Measurements from ENCODE around the gene DNAJA4. TPM values are rescaled to one million over a fixed set of nuclear protein-coding genes. Genes with fewer than 3 reads are reported as not detected.

Gene DNAJA4
- polyA plus RNA-seq, 2 of the 4 experiments (the other 2 are of a cell fraction) = 0.05 to 0.13 TPM

DNA sequence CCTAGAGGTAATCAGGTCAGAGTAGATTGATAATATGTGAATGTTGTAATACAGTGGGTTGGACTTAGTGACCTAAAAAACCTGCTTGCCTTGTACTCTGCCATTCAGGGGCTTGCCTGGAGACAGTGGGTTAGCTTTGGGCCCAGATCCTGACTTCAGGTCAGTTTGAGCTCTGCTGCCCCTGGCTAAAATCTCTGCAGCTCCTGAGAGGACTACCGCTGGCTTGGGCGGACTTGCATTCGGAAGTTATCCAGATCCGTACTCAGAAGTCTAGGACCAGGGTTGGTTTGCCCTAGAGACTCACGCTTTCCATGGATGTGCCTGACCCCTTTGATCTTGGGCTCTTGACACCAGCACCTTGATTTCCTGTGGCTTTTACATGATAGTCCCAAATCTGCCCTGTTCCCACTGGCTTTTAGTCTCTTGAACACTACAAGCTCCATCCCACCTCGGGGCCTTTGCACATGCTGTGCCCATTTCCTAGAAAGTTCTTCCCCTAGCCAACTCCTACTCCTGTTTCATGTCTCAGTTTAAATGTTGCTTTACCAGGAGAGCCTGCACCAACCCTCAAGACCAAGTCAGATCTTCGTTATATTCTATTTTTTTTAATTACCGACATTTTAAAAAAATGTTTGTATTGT lies 35.9 kb upstream of the DNAJA4 start:
- ATAC-seq (no peak; a peak in 1 of 6 replicates), FAIRE-seq (no peak), DNase-seq (ENCODE audit: low read depth in 1 of 2, low spot score in 1 of 2) (no peak)
- 75% methylated on average over 8 of the region's 8 CpGs for WGBS (ENCODE audit: missing lambda C conversion rate)
- peaks cover 4% of the 10 kb centered on the region; the same call in 1 of the 3 replicates for H3K9me3 ChIP-seq
- no peaks in the 10 kb centered on the region for H3K4me1 ChIP-seq
- ChIA-PET CTCF (interaction anchor here (1.0 to 9.7 kb wide), 12 partner anchors 8 to 358 kb away, joined by 3 to 93 read pairs (median 4); no protein-coding TSS in a partner anchor), POLR2A (no interaction called here)
- TF ChIP-seq ZFP36 (IDR thresholded peaks at IDR 0.05; ENCODE audit: borderline replicate concordance, partially characterized antibody) = no peak
- no peak for TF ChIP-seq NPAS2 (CRISPR knock-in tag; IDR thresholded peaks at IDR 0.05; ENCODE audit: borderline replicate concordance)
- no peak for TF ChIP-seq EHMT2 (IDR thresholded peaks at IDR 0.05; ENCODE audit: low read depth)
- no peak overlapping the region for H3K4me3 ChIP-seq
- H3K27ac ChIP-seq = no peak overlapping the region
- no peak overlapping the region for H3K4me2 ChIP-seq

GRCh38 chr15:78229431-78230406 lies 34.6 kb upstream of the DNAJA4 start:
- Histone ChIP-seq H3K27ac (no peak overlapping the region), H3K9me3 (peaks cover 4% of the 10 kb centered on the region; the same call in 1 of the 3 replicates), H3K4me1 (no peaks in the 10 kb centered on the region), H3K4me2 (no peak overlapping the region), H3K4me3 (no peak overlapping the region)
- WGBS (ENCODE audit: missing lambda C conversion rate) = 72% methylated on average over 16 of the region's 17 CpGs
- ATAC-seq = peak; percentile 31 to 42; a peak in 4 of 6 replicates
- POLR2A ChIA-PET = no interaction called here
- TF ChIP-seq NFE2L2 (conservative IDR thresholded peaks at IDR 0.05; ENCODE audit: low read length) (no peak), NPAS2 (CRISPR knock-in tag; IDR thresholded peaks at IDR 0.05; ENCODE audit: borderline replicate concordance) (no peak), TP53 (CRISPR knock-in tag; IDR thresholded peaks at IDR 0.05) (no peak), CHD2 (IDR thresholded peaks at IDR 0.05; ENCODE audit: low read length, partially characterized antibody) (no peak), CEBPB (IDR thresholded peaks at IDR 0.05) (no peak), CTCF (IDR thresholded peaks at IDR 0.05) (no peak), JUNB (IDR thresholded peaks at IDR 0.05) (no peak), FOXS1 (CRISPR knock-in tag; IDR thresholded peaks at IDR 0.05) (no peak)
- TF ChIP-seq, protein P1, sequence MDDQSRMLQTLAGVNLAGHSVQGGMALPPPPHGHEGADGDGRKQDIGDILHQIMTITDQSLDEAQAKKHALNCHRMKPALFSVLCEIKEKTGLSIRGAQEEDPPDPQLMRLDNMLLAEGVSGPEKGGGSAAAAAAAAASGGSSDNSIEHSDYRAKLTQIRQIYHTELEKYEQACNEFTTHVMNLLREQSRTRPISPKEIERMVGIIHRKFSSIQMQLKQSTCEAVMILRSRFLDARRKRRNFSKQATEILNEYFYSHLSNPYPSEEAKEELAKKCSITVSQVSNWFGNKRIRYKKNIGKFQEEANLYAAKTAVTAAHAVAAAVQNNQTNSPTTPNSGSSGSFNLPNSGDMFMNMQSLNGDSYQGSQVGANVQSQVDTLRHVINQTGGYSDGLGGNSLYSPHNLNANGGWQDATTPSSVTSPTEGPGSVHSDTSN (IDR thresholded peaks at IDR 0.05) = no peak
- TF ChIP-seq, protein P2, sequence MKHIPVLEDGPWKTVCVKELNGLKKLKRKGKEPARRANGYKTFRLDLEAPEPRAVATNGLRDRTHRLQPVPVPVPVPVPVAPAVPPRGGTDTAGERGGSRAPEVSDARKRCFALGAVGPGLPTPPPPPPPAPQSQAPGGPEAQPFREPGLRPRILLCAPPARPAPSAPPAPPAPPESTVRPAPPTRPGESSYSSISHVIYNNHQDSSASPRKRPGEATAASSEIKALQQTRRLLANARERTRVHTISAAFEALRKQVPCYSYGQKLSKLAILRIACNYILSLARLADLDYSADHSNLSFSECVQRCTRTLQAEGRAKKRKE (CRISPR knock-in tag; IDR thresholded peaks at IDR 0.05; ENCODE audit: low read depth) = no peak
- no peak for FAIRE-seq
- CTCF ChIA-PET = interaction anchor here (0.6 to 9.7 kb wide), 5 partner anchors 10 to 270 kb away, joined by 3 to 93 read pairs (median 6); no protein-coding TSS in a partner anchor
- no peak for DNase-seq (ENCODE audit: low read depth in 1 of 2, low spot score in 1 of 2)

DNA sequence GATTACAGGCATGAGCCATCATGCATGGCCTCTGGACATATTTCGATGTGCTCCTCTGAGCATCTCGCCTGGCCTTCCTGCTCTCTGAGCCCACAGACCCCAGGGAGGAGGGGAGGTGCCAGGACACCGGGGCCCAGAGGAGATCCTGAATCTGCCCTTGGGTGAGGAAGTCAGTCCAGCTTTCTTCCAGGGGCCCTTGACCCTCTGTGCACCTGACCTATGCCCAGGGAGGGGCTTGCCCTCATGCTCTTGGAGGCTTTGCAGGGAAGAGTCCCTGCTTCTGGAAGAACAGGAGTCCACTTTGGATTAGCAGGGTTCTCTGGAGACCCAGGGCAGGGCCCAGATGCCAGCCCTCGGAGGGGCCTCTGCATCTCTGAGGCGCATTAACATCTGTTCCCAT lies 31.4 kb upstream of the DNAJA4 start:
- Histone ChIP-seq H3K27ac (no peak overlapping the region), H3K4me2 (no peak overlapping the region), H3K4me1 (no peaks in the 10 kb centered on the region), H3K9me3 (no peaks in the 10 kb centered on the region), H3K4me3 (no peak overlapping the region)
- ATAC-seq (no peak), DNase-seq (ENCODE audit: low read depth in 1 of 2, low spot score in 1 of 2) (no peak), FAIRE-seq (no peak)
- ChIA-PET POLR2A (no interaction called here), CTCF (interaction anchor here (0.5 to 1.4 kb wide), 2 partner anchors 37 to 248 kb away, joined by 4 to 5 read pairs; no protein-coding TSS in a partner anchor)
- 53% methylated on average over 5 of the region's 5 CpGs for WGBS (ENCODE audit: missing lambda C conversion rate)
- no peak for TF ChIP-seq FOSB (CRISPR knock-in tag; IDR thresholded peaks at IDR 0.05)
- no peak for TF ChIP-seq RFX5 (IDR thresholded peaks at IDR 0.05)
- TF ChIP-seq SMC3 (IDR thresholded peaks at IDR 0.05) = no peak
- TF ChIP-seq MYC (IDR thresholded peaks at IDR 0.05; ENCODE audit: borderline replicate concordance, low read length) = no peak
- no peak for TF ChIP-seq HOXB13 (CRISPR knock-in tag; IDR thresholded peaks at IDR 0.05; ENCODE audit: low read depth)
- no peak for TF ChIP-seq ESRRA (IDR thresholded peaks at IDR 0.05; ENCODE audit: borderline replicate concordance, low read length)

Data from A549 (cell line).